BLaER1 treated with 17β-estradiol and CSF1 and Interleukin-3, amounts not matched to agents 10 nM and 100 nM (cell line): ENCODE measurements around the gene SLC23A2.
A peak's percentile ranks its signal among the peaks of the same experiment; 100 is the strongest.

Experiments
- H3K27ac ChIP-seq, 11 experiments: shearing (Covaris generic); formaldehyde crosslinking; 2 replicates each; pipeline ENCODE4 v1.8.1; 2022
- H3K27me3 ChIP-seq, 11 experiments: shearing (Covaris generic); formaldehyde crosslinking; 2 replicates each; pipeline ENCODE4 v1.8.1; 2022
- H3K36me3 ChIP-seq, 11 experiments: shearing (Covaris generic); formaldehyde crosslinking; 2 replicates each; pipeline ENCODE4 v1.8.1; 2022
- H3K4me1 ChIP-seq, 10 experiments: shearing (Covaris generic); formaldehyde crosslinking; 2 replicates each; pipeline ENCODE4 v1.8.1; 2022
- H3K4me2 ChIP-seq, 11 experiments: shearing (Covaris generic); formaldehyde crosslinking; 2 replicates each; pipeline ENCODE4 v1.8.1; 2022
- H3K4me3 ChIP-seq, 10 experiments: shearing (Covaris generic); formaldehyde crosslinking; 2 replicates each; pipeline ENCODE4 v1.8.1; 2022
- H3K9ac ChIP-seq, 11 experiments: shearing (Covaris generic); formaldehyde crosslinking; 2 replicates each; pipeline ENCODE4 v1.8.1; 2022
- H3K9me3 ChIP-seq, 11 experiments: shearing (Covaris generic); formaldehyde crosslinking; replicated peaks in 1 of 11; 2 replicates each; pipeline ENCODE4 v1.8.1; 2022
- H4K20me1 ChIP-seq, 11 experiments: shearing (Covaris generic); formaldehyde crosslinking; 2 replicates each; pipeline ENCODE4 v1.8.1; 2022
- Cebpa-rat ChIP-seq, 11 experiments: shearing (Covaris generic); IDR thresholded peaks; 2 replicates each; pipeline ENCODE4 v1.8.1; 2022

The SLC23A2 gene

DNA sequence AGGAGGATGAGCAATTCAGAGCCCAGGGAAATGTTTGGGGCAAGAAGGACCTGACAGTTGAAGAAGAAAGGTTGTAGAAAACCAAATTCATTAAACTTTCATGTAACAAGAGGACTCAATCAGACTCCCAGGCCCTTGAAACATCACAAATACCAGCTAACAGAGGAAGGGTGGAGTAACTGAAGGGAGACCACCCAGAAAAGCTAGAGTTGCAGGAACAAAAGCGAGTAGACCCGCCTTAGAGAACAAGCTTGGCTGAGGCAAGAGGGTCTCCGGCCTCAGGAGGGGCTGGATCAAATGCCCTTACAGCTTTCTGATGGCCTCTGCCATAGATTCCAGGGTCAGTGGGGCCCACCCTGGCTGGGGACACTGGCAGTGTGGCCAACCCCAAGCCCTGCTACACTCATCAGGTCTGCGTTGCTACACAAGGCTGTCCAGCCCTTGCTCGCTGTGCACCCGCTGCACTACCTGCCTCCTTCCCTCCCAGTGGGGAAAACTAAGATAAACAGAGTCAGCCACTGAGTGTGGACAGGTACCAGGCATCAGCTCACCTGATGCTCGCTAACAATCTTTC is 110.0 kb downstream of the SLC23A2 start:
- Histone ChIP-seq H3K4me3 (no peak overlapping the region), H3K27me3 (no peaks in the 10 kb centered on the region), H3K36me3 (peaks cover 44 to 74% (median 67%) of the 10 kb centered on the region in 11 experiments), H3K27ac (no peak overlapping the region), H4K20me1 (peaks cover 18 to 65% (median 41%) of the 10 kb centered on the region in 11 experiments; a peak in 20 of 22 replicates), H3K9ac (no peak overlapping the region), H3K4me2 (no peak overlapping the region), H3K4me1 (peaks cover 30 to 46% (median 33%) of the 10 kb centered on the region in 10 experiments), H3K9me3 (no peaks in the 10 kb centered on the region)
- TF ChIP-seq Cebpa-rat (IDR thresholded peaks at IDR 0.05) = no peak

DNA sequence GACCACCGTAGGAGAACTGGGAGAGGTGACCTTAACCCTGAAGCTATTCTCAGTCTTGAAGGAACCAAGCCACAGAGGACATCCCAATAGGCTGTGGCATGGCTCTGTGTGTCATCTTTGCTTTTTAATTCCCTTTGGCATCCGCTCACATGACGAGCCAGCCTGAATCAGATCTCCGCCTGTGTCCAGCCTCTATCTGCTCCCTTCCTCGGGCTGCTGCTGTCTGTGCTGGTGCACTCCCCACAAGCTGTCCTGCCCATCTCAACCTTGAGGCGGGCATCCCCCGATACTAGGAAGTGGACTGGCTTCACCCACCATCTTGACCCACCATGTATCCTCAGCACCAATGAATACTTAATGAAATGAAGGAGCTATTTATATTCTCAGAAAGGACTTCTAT is 111.9 kb downstream of the SLC23A2 start:
- Histone ChIP-seq H3K36me3 (peaks cover 58 to 92% (median 83%) of the 10 kb centered on the region in 11 experiments), H3K4me3 (no peak overlapping the region), H3K27me3 (no peaks in the 10 kb centered on the region), H3K4me1 (peaks cover 11 to 42% (median 16%) of the 10 kb centered on the region in 10 experiments), H3K27ac (no peak overlapping the region), H3K9ac (no peak overlapping the region), H3K9me3 (no peaks in the 10 kb centered on the region), H4K20me1 (peaks cover 5 to 56% (median 23%) of the 10 kb centered on the region in 11 experiments; a peak in 14 of 22 replicates), H3K4me2 (no peak overlapping the region)
- no peak for TF ChIP-seq Cebpa-rat (IDR thresholded peaks at IDR 0.05)

DNA sequence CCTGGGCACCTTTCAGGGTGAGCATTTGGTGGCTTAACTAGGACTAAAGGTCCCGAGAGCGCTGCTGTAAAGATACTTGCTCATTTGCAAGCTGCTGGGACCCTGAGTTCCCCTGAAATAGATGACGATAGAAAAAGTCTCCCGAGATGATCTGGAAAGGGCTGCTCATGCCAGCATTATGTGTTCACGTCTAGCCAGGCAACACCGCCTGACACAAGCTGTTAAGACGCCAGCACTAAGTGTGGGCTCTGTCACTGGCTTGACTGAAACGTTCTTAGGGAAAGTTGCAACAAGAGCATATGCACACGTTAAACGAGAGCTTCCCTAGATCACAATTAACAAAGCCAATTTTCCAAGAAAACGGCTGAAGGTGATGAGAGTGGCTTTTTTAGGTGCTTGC is 113.7 kb downstream of the SLC23A2 start:
- no peaks in the 10 kb centered on the region for H3K9me3 ChIP-seq
- peaks cover 0 to 58% (median 8%) of the 10 kb centered on the region in 11 experiments; a peak in 9 of 22 replicates for H4K20me1 ChIP-seq
- H3K4me1 ChIP-seq = peaks cover 0 to 27% (median 2%) of the 10 kb centered on the region in 10 experiments; a peak in 9 of 20 replicates
- H3K9ac ChIP-seq = no peak overlapping the region
- H3K27me3 ChIP-seq = no peaks in the 10 kb centered on the region
- no peak overlapping the region for H3K4me2 ChIP-seq
- H3K36me3 ChIP-seq = peaks cover 77 to 96% (median 90%) of the 10 kb centered on the region in 11 experiments
- no peak overlapping the region for H3K27ac ChIP-seq
- no peak overlapping the region for H3K4me3 ChIP-seq
- no peak for TF ChIP-seq Cebpa-rat (IDR thresholded peaks at IDR 0.05)

DNA sequence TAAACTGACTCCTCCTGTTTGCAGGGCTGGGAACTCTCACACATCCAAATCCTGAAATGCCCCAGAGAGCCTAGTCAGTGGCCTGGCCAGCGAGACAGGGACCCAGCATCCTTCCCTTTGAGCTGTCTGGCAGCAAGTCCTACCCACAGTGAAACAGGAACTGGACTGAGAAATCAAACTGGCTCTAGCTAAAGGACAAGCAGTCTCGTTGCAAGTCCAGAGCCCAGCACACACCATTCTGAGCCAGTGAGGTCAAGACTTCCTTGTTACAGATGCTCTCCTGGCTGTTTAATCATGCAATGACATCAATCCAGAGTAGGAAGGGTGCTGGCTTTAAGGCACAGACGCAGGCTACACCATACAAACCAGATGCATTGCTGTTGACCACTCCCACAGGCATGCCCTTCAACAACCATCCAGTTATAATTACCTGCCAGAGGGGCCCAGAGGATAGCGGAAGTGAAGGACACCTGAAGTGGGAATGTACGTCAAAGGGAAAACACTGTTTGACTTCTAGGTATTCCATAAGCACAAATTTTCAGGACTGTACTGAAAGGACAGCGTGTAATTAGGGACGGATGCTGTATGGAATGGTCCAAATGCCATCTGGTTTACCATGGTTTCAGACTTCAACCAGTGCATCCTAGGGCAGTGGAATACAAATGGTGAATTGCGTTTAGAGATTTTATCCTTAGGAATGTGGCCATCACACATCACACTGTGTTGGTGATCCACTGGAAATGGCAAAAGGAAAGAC is 114.4 kb downstream of the SLC23A2 start:
- Histone ChIP-seq H3K27me3 (no peaks in the 10 kb centered on the region), H4K20me1 (peaks cover 0 to 58% (median 8%) of the 10 kb centered on the region in 11 experiments; a peak in 9 of 22 replicates), H3K36me3 (peaks cover 76 to 96% (median 89%) of the 10 kb centered on the region in 11 experiments), H3K27ac (no peak overlapping the region), H3K4me3 (no peak overlapping the region), H3K9ac (no peak overlapping the region), H3K9me3 (no peaks in the 10 kb centered on the region), H3K4me2 (peak overlapping the region in 2 of 11 experiments; percentile 44 to 56; a peak in 3 of 22 replicates), H3K4me1 (peaks cover 0 to 27% (median 2%) of the 10 kb centered on the region in 10 experiments; a peak in 9 of 20 replicates)
- TF ChIP-seq Cebpa-rat (IDR thresholded peaks at IDR 0.05) = no peak

DNA sequence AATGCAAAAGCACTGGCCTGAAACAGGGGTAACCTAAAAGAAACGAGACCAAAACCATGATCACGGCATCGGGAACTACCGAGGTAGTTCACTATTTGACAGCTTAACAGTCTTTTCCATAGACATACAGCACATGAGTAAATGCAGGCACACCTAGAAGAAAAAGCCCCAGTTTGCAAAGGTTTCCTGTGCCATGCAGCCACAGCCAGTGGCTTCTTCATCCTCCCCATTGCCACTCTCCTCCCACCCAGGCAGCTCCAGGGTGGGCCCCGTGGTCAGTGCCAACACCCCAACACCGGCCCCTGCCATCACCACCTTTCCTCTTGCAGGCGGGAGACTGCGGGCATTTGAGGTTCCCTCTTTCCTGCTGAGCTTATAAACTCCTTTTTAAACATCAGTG is 115.4 kb downstream of the SLC23A2 start:
- Histone ChIP-seq H3K27ac (no peak overlapping the region), H3K4me2 (peak overlapping the region in 3 of 11 experiments; percentile 21 to 56 (median 31); a peak in 5 of 22 replicates), H4K20me1 (peaks cover 0 to 52% (median 0%) of the 10 kb centered on the region in 11 experiments; a peak in 9 of 22 replicates), H3K9ac (no peak overlapping the region), H3K4me1 (peaks cover 0 to 27% (median 2%) of the 10 kb centered on the region in 10 experiments; a peak in 9 of 20 replicates), H3K9me3 (no peaks in the 10 kb centered on the region), H3K27me3 (no peaks in the 10 kb centered on the region), H3K36me3 (peaks cover 82 to 96% (median 89%) of the 10 kb centered on the region in 11 experiments), H3K4me3 (no peak overlapping the region)
- TF ChIP-seq Cebpa-rat (IDR thresholded peaks at IDR 0.05) = no peak

GRCh38 chr20:4883546-4883945 is 117.8 kb downstream of the SLC23A2 start:
- Histone ChIP-seq H3K27me3 (no peaks in the 10 kb centered on the region), H3K9ac (no peak overlapping the region), H3K9me3 (no peaks in the 10 kb centered on the region), H3K4me2 (no peak overlapping the region), H3K27ac (no peak overlapping the region), H3K4me1 (peaks cover 0 to 27% (median 2%) of the 10 kb centered on the region in 10 experiments; a peak in 9 of 20 replicates), H4K20me1 (peaks cover 0 to 53% (median 0%) of the 10 kb centered on the region in 11 experiments; a peak in 9 of 22 replicates), H3K4me3 (no peak overlapping the region), H3K36me3 (peaks cover 82 to 96% (median 89%) of the 10 kb centered on the region in 11 experiments)
- TF ChIP-seq Cebpa-rat (IDR thresholded peaks at IDR 0.05) = no peak

DNA sequence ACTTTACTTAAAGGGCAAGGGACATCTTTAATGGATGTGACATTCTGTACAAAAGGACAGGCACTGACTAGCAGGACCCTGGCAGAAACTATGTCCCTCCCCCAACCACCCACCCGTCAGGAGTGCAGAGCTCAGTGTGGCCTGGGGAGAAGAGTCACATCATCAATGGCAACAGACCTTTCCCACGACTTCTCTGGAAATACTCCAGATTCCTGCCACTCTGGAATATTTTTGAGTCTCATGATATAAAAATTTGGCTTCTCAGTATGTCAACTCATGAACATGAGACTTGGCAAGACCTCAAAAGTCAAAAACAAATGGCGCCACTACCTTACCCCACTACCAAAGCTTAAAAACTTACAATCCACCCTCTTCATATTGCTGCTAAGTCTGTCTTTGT is 118.3 kb downstream of the SLC23A2 start:
- Histone ChIP-seq H3K36me3 (peaks cover 80 to 95% (median 87%) of the 10 kb centered on the region in 11 experiments), H4K20me1 (peaks cover 0 to 49% (median 0%) of the 10 kb centered on the region in 11 experiments; a peak in 9 of 22 replicates), H3K27ac (no peak overlapping the region), H3K4me1 (peaks cover 0 to 27% (median 2%) of the 10 kb centered on the region in 10 experiments; a peak in 9 of 20 replicates), H3K4me2 (no peak overlapping the region), H3K9ac (no peak overlapping the region), H3K4me3 (no peak overlapping the region), H3K27me3 (no peaks in the 10 kb centered on the region), H3K9me3 (no peaks in the 10 kb centered on the region)
- TF ChIP-seq Cebpa-rat (IDR thresholded peaks at IDR 0.05) = no peak

DNA sequence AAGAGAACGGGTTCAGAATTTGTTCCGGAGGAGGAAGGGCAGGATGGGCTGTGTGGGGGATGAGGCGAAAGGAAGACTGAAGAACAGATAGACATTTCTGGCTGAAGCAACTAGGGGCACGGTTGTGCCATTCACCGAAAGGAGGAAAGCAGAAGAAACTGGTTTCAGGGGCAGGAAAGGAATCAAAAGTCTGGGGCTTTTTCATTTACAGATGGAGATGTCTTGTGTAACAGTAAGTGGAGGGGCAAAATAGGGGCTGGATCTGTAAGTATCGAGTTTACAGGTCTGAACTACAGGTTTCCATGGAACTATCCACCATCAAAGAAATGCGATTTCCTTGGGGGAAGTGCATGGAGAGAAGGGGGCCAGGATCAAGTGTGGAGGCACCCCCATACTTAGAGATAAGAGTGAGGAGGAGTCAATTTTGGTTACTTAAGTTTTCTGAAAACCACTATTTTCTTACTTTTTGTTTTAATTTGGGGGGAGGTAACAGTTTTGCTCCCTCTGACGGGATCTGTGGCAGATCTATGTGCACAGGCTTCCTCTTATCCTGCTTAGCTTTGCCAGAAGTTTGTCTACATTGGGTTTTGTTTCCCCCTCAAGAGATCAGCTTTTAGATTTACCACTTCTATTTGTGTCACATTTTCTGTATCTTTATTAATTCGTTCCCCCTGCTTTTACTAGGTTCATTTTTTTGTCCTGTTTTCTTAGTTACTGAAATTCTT is 120.1 kb downstream of the SLC23A2 start:
- Histone ChIP-seq H4K20me1 (peaks cover 0 to 30% (median 0%) of the 10 kb centered on the region in 11 experiments; a peak in 5 of 22 replicates), H3K36me3 (peaks cover 79 to 99% (median 87%) of the 10 kb centered on the region in 11 experiments), H3K4me1 (peaks cover 0 to 13% (median 2%) of the 10 kb centered on the region in 10 experiments; a peak in 8 of 20 replicates)

More for the DNA sequence above, 120.1 kb downstream of the SLC23A2 start:
- no peaks in the 10 kb centered on the region for H3K27me3 ChIP-seq
- H3K9ac ChIP-seq = no peak overlapping the region
- TF ChIP-seq Cebpa-rat (IDR thresholded peaks at IDR 0.05) = no peak
- no peak overlapping the region for H3K27ac ChIP-seq
- no peak overlapping the region for H3K4me3 ChIP-seq
- no peak overlapping the region for H3K4me2 ChIP-seq
- no peaks in the 10 kb centered on the region for H3K9me3 ChIP-seq
